CD4-positive, alpha-beta memory T cell (primary cell): ENCODE measurements around the gene SPAG16. TPM values are rescaled to one million over a fixed set of nuclear protein-coding genes. Genes with fewer than 3 reads are reported as not detected.

Experiments used
- CTCF ChIA-PET: fragments of 350-600 bp; sonication (Branson Sonifier 250); formaldehyde crosslinking; loops from one replicate; lab custom pipeline; 2021; ENCODE audit warnings: inconsistent platforms; ENCODE audit not compliant: partially characterized antibody; lab: Charles Lee
- POLR2A ChIA-PET: fragments of 350-600 bp; sonication (Branson Sonifier 250); formaldehyde crosslinking; loops from one replicate; lab custom pipeline; 2021; ENCODE audit not compliant: partially characterized antibody; lab: Charles Lee
- DNase-seq, 5 donors: peaks; one replicate each; pipeline versions ENCODE4 v3.0.0 to v3.0.0-alpha.2; 2020 to 2022; ENCODE audit warnings: mixed read lengths in 1 of 5
- H3K27ac ChIP-seq: one replicate; pipeline ENCODE4 v1.7.0; 2013; ENCODE audit warnings: low read depth, low read length
- H3K27me3 ChIP-seq: 2 replicates; pipeline ENCODE4 v1.7.0; 2013; ENCODE audit warnings: mild to moderate bottlenecking, low read length, moderate library complexity; ENCODE audit not compliant: insufficient read depth
- H3K36me3 ChIP-seq: 2 replicates; pipeline ENCODE4 v1.7.0; 2013; ENCODE audit warnings: mild to moderate bottlenecking, low read length, moderate library complexity; ENCODE audit not compliant: insufficient read depth
- H3K4me1 ChIP-seq: 2 replicates; pipeline ENCODE4 v1.7.0; 2013; ENCODE audit warnings: mild to moderate bottlenecking, low read length, moderate library complexity; ENCODE audit not compliant: insufficient read depth
- H3K4me3 ChIP-seq, 2 donors: one replicate each; pipeline ENCODE4 v1.7.0; 2013; ENCODE audit warnings: low read length in 2 of 2, mild to moderate bottlenecking in 1 of 2
- H3K9me3 ChIP-seq, 2 donors: one replicate each; pipeline ENCODE4 v1.7.0; 2013; ENCODE audit warnings: low read length in 2 of 2, control low read depth in 1 of 2; ENCODE audit not compliant: control insufficient read depth in 1 of 2
- H3K27ac Mint-ChIP-seq, 7 donors: one replicate each; pipeline ENCODE4 v1.8.0; 2020 to 2021; ENCODE audit warnings: mixed read lengths in 7 of 7, mild to moderate bottlenecking in 6 of 7, inconsistent platforms in 3 of 7, moderate library complexity in 3 of 7
- H3K27me3 Mint-ChIP-seq, 2 donors: one replicate each; pipeline ENCODE4 v1.8.0; 2020 to 2021; ENCODE audit warnings: mixed read lengths in 2 of 2
- H3K36me3 Mint-ChIP-seq, 2 donors: one replicate each; pipeline ENCODE4 v1.8.0; 2020 to 2021; ENCODE audit warnings: mixed read lengths in 2 of 2, inconsistent platforms in 1 of 2, mild to moderate bottlenecking in 1 of 2
- H3K4me1 Mint-ChIP-seq, 4 donors: one replicate each; pipeline ENCODE4 v1.8.0; 2020 to 2021; ENCODE audit warnings: mixed read lengths in 4 of 4, mild to moderate bottlenecking in 1 of 4
- H3K4me3 Mint-ChIP-seq, 8 donors: one replicate each; pipeline ENCODE4 v1.8.0; 2020 to 2021; ENCODE audit warnings: mixed read lengths in 8 of 8, mild to moderate bottlenecking in 7 of 8, moderate library complexity in 6 of 8, inconsistent platforms in 3 of 8
- H3K9me3 Mint-ChIP-seq, 8 donors: one replicate each; pipeline ENCODE4 v1.8.0; 2020 to 2021; ENCODE audit warnings: mixed read lengths in 8 of 8, mild to moderate bottlenecking in 5 of 8, inconsistent platforms in 3 of 8, moderate library complexity in 1 of 8
- intact Hi-C: fragments of 100-400 bp; cut with micrococcal nuclease; formaldehyde crosslinking; loops from one replicate; pipeline ENCODE4 v1.15.1; 2023
- polyA plus RNA-seq, 2 donors: library from polyadenylated mRNA; unstranded; fragments of 300-500 nt; fragmentation: Illumina TruSeq; gene quantifications; one replicate each; pipeline ENCODE4 v1.2.3, GENCODE V29; 2021
- total RNA-seq, 2 experiments: library from RNA; stranded (reverse); gene quantifications; one replicate each; pipeline ENCODE4 v1.2.3, GENCODE V29; 2021

Gene SPAG16
- total and polyA plus RNA-seq, 4 experiments from 2014 or later: 6.3 to 21.7 (median 11.2) TPM

DNA sequence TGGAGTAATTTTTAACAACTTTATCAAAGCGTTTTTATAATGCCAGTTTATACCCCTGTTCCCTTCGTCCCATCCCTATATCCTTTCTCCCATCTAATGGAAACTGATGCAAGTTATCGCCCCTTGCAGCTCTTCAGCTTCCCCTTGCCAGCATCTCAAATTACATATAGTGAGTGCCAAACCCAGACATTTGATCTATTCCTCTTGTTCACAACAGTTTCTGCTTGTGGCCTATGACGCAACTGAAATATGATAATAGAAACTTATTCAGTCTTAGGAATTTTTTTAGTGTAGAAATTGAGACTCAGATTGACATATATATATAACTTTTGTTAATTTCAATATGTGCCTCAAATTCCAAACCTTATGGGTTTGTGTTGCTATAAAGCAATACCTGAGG, 564.4 kb downstream of the SPAG16 start:
- H3K27ac Mint-ChIP-seq: no peak overlapping the region
- Histone ChIP-seq H3K4me1 (no peaks in the 10 kb centered on the region), H3K36me3 (no peaks in the 10 kb centered on the region), H3K27me3 (no peaks in the 10 kb centered on the region), H3K4me3 (no peak overlapping the region), H3K9me3 (no peaks in the 10 kb centered on the region), H3K27ac (no peak overlapping the region)
- H3K27me3 Mint-ChIP-seq: no peaks in the 10 kb centered on the region
- peaks cover 0 to 4% (median 0%) of the 10 kb centered on the region in 8 donors for H3K9me3 Mint-ChIP-seq
- CTCF ChIA-PET: no interaction called here
- no peak for DNase-seq
- POLR2A ChIA-PET: no interaction called here
- intact Hi-C loops: no loop called here
- H3K36me3 Mint-ChIP-seq: no peaks in the 10 kb centered on the region
- H3K4me3 Mint-ChIP-seq: no peak overlapping the region
- H3K4me1 Mint-ChIP-seq: no peaks in the 10 kb centered on the region

DNA sequence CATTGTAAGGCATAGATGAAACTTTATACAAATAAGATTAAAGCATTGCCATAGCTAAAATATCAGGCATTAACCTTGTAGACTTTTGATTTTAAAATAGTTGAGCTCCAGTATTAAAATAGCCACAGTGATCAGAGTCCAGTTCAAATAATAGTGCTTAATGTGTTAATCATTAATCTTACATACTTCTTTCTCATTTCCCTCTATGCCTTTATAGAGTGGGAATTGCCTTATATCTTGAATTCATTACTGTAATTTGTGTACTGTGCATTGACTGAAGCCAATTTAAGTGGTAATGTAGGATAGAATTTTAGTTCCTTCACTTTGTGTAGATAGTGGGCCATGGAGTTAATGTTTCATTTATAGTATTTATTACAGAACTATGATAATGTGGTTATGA, 577.4 kb downstream of the SPAG16 start:
- Mint-ChIP-seq H3K9me3 (peaks cover 0 to 4% (median 0%) of the 10 kb centered on the region in 8 donors), H3K36me3 (no peaks in the 10 kb centered on the region), H3K27me3 (no peaks in the 10 kb centered on the region), H3K27ac (no peak overlapping the region), H3K4me1 (no peaks in the 10 kb centered on the region), H3K4me3 (no peak overlapping the region)
- Histone ChIP-seq H3K4me3 (no peak overlapping the region), H3K27ac (no peak overlapping the region), H3K27me3 (no peaks in the 10 kb centered on the region), H3K4me1 (no peaks in the 10 kb centered on the region), H3K9me3 (no peaks in the 10 kb centered on the region), H3K36me3 (no peaks in the 10 kb centered on the region)
- DNase-seq: no peak
- intact Hi-C loops: no loop called here
- CTCF ChIA-PET: no interaction called here
- POLR2A ChIA-PET: no interaction called here

DNA sequence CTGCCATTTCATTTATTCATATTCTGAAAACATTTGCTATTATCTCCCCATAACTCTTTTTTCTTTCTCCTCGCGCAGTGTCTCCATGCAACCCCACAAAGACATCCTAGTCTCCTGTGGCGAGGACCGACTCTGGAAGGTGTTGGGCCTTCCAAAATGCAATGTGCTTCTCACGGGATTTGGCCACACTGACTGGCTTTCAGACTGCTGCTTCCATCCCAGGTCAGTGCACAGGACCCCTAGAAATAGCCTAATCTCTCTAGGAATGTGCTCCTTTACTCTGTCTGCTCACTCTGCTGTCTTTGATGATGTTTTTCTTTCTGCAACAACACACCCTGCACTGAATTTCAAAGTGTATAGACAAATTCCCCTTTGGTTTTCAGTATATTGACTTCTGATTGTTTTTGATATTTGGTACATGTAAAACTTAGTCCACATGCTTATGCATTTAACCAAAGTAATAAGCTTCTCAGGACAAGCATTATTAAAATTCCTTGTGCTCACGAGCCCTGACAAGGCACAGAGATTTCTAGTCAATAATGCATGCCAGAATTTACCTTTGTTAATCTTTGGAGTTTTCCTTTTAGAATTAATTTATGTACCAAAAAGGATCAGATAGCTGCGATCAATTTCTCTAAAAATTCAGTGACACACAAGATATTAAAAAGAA, 578.3 kb downstream of the SPAG16 start:
- DNase-seq: no peak
- Mint-ChIP-seq H3K27ac (no peak overlapping the region), H3K4me3 (no peak overlapping the region), H3K9me3 (peaks cover 0 to 4% (median 0%) of the 10 kb centered on the region in 8 donors), H3K27me3 (no peaks in the 10 kb centered on the region), H3K36me3 (no peaks in the 10 kb centered on the region), H3K4me1 (no peaks in the 10 kb centered on the region)
- H3K4me1 ChIP-seq: no peaks in the 10 kb centered on the region
- no peaks in the 10 kb centered on the region for H3K36me3 ChIP-seq
- POLR2A ChIA-PET: no interaction called here
- H3K27ac ChIP-seq: no peak overlapping the region
- H3K4me3 ChIP-seq: no peak overlapping the region
- intact Hi-C loops: no loop called here
- H3K9me3 ChIP-seq: no peaks in the 10 kb centered on the region
- no peaks in the 10 kb centered on the region for H3K27me3 ChIP-seq
- CTCF ChIA-PET: no interaction called here

DNA sequence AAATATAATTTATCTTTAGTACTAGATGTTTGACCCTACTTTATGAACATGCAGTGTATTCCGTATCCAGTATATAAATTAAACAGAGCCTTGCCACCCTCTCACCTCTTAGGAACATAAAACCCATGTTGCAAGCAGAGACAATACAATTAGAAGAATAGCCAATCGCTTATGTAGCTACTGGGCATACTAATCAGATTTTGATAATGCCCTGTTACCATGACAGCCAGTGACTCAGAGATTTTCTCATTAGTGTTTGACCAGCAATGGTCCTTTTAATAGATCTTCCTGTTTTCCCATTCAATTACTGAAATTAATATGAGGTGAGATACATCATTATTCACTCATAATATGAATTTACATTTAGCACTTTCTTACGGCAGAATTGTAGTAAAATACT, 579.3 kb downstream of the SPAG16 start:
- H3K27me3 Mint-ChIP-seq: no peaks in the 10 kb centered on the region
- H3K36me3 Mint-ChIP-seq: no peaks in the 10 kb centered on the region
- Histone ChIP-seq H3K9me3 (no peaks in the 10 kb centered on the region), H3K36me3 (no peaks in the 10 kb centered on the region), H3K27ac (no peak overlapping the region), H3K27me3 (no peaks in the 10 kb centered on the region), H3K4me3 (no peak overlapping the region), H3K4me1 (no peaks in the 10 kb centered on the region)
- no peak overlapping the region for H3K27ac Mint-ChIP-seq
- intact Hi-C loops: no loop called here
- peaks cover 0 to 4% (median 0%) of the 10 kb centered on the region in 8 donors for H3K9me3 Mint-ChIP-seq
- no peak for DNase-seq
- ChIA-PET CTCF (no interaction called here), POLR2A (no interaction called here)
- H3K4me3 Mint-ChIP-seq: no peak overlapping the region
- no peaks in the 10 kb centered on the region for H3K4me1 Mint-ChIP-seq

DNA sequence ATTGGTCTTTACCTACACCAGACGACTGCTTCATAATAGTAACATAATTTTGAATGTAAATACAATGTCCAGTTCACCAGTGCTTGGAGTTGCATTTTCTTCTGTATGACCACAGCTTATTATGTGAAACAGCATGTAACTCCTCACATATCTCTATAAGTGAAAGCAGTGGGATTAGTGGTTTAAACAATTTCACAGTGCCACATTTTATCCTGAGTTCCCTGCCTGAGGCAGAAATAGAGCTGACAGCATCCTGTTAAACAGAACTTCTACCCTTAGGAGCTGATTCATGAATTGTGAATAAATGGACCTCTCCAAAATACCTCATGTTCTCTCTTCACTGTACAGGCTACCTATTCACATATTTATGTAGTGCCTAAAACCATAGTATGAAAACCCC, 584.3 kb downstream of the SPAG16 start:
- Histone ChIP-seq H3K27ac (no peak overlapping the region), H3K36me3 (no peaks in the 10 kb centered on the region), H3K4me1 (no peaks in the 10 kb centered on the region), H3K9me3 (no peaks in the 10 kb centered on the region), H3K27me3 (no peaks in the 10 kb centered on the region), H3K4me3 (no peak overlapping the region)
- H3K4me1 Mint-ChIP-seq: no peaks in the 10 kb centered on the region
- intact Hi-C loops: no loop called here
- ChIA-PET POLR2A (no interaction called here), CTCF (no interaction called here)
- H3K27me3 Mint-ChIP-seq: no peaks in the 10 kb centered on the region
- H3K9me3 Mint-ChIP-seq: peaks cover 0 to 4% (median 0%) of the 10 kb centered on the region in 8 donors
- H3K4me3 Mint-ChIP-seq: no peak overlapping the region
- no peaks in the 10 kb centered on the region for H3K36me3 Mint-ChIP-seq
- no peak overlapping the region for H3K27ac Mint-ChIP-seq
- no peak for DNase-seq

DNA sequence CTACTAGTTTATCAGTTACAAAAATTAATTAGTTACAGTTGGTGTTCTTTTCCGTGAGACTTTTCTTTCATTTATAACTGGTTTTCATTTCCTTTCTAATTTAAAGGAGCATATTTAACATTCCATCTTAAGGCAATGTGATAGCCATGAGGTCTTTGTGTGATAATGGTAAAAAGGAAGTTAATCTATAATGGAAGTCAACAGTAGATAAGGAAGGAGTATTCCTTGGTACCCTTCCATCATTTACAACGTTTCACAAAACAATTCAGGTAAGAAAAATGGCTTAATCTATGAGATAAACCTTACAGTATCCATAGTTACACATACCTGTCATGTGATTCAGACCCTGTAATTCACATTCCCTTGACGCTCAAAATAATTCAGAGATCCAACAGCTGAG, 601.2 kb downstream of the SPAG16 start:
- CTCF ChIA-PET: no interaction called here
- no peaks in the 10 kb centered on the region for H3K4me1 Mint-ChIP-seq
- H3K4me3 ChIP-seq: no peak overlapping the region
- no peak overlapping the region for H3K27ac ChIP-seq
- no peaks in the 10 kb centered on the region for H3K27me3 Mint-ChIP-seq
- no peak overlapping the region for H3K27ac Mint-ChIP-seq
- no peaks in the 10 kb centered on the region for H3K36me3 Mint-ChIP-seq
- POLR2A ChIA-PET: no interaction called here
- no peaks in the 10 kb centered on the region for H3K9me3 ChIP-seq
- H3K4me1 ChIP-seq: no peaks in the 10 kb centered on the region
- DNase-seq: no peak
- no peak overlapping the region for H3K4me3 Mint-ChIP-seq
- no peaks in the 10 kb centered on the region for H3K36me3 ChIP-seq
- H3K9me3 Mint-ChIP-seq: peaks cover 0 to 6% (median 0%) of the 10 kb centered on the region in 8 donors
- H3K27me3 ChIP-seq: no peaks in the 10 kb centered on the region
- intact Hi-C loops: no loop called here

DNA sequence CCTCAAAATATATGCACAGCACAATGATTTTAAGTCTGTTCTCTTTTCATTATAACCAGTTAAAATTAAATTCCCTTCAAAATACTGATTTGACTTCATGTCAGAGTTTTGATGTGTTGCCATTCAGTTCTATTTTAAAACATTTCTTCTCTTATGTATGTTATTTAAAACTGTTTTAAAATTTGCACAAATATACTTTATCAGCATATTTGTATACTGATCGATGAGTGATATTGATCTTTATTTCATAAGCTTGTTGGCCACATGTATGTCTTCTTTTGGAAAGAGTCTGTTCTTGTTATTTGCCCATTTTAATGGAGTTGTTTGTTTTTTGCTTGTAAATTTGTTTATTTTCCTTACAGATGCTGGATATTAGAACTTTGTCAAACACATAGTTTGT, 630.2 kb downstream of the SPAG16 start:
- Histone ChIP-seq H3K9me3 (no peaks in the 10 kb centered on the region), H3K4me1 (no peaks in the 10 kb centered on the region), H3K36me3 (no peaks in the 10 kb centered on the region), H3K27me3 (no peaks in the 10 kb centered on the region), H3K4me3 (no peak overlapping the region), H3K27ac (no peak overlapping the region)
- ChIA-PET POLR2A (no interaction called here), CTCF (no interaction called here)
- H3K4me3 Mint-ChIP-seq: no peak overlapping the region
- peaks cover 0 to 24% (median 5%) of the 10 kb centered on the region in 8 donors for H3K9me3 Mint-ChIP-seq
- DNase-seq: no peak
- no peak overlapping the region for H3K27ac Mint-ChIP-seq
- H3K4me1 Mint-ChIP-seq: no peaks in the 10 kb centered on the region
- H3K27me3 Mint-ChIP-seq: peaks cover 0 to 1% of the 10 kb centered on the region in 2 donors
- intact Hi-C loops: no loop called here
- no peaks in the 10 kb centered on the region for H3K36me3 Mint-ChIP-seq
